Inflammatory macrophage treated with lipopolysaccharide for 4 hours (primary cell): Measurements from ENCODE around the gene SLC9A9.
"Not testable (repeated sequence)": the region's sequence is repeated elsewhere in the genome, so short reads cannot be mapped to it uniquely, and the experiment has no call there.

ENCODE experiments used
- DNase-seq: peaks from one replicate; pipeline ENCODE4 v3.0.0-alpha.2; 2020

The SLC9A9 gene

GRCh38 chr3:143753006-143753405, 95.3 kb downstream of the SLC9A9 start:
- no peak for DNase-seq

- peak; percentile 4 for DNase-seq
Measured at GRCh38 chr3:143751643-143752178, 96.6 kb downstream of the SLC9A9 start.

- no peak for DNase-seq
Measured at GRCh38 chr3:143750841-143751240, 97.4 kb downstream of the SLC9A9 start.

- DNase-seq, result no peak
Measured at GRCh38 chr3:143749926-143750325, 98.3 kb downstream of the SLC9A9 start.

GRCh38 chr3:143737065-143737464, 111.2 kb downstream of the SLC9A9 start:
- no peak for DNase-seq

- DNase-seq, result no peak
Measured at GRCh38 chr3:143736205-143736997, 111.9 kb downstream of the SLC9A9 start.

- no peak for DNase-seq
Measured at GRCh38 chr3:143731776-143732175, 116.5 kb downstream of the SLC9A9 start.

- DNase-seq, result no peak
Measured at GRCh38 chr3:143731320-143731719, 116.9 kb downstream of the SLC9A9 start.

GRCh38 chr3:143727391-143727790, 120.9 kb downstream of the SLC9A9 start:
- DNase-seq, result no peak

GRCh38 chr3:143726727-143727126, 121.5 kb downstream of the SLC9A9 start:
- no peak for DNase-seq

GRCh38 chr3:143720381-143720780, 127.9 kb downstream of the SLC9A9 start:
- DNase-seq, result no peak

GRCh38 chr3:143718463-143718862, 129.8 kb downstream of the SLC9A9 start:
- DNase-seq, result no peak

GRCh38 chr3:143716731-143717130, 131.5 kb downstream of the SLC9A9 start:
- no peak for DNase-seq

GRCh38 chr3:143712522-143712921, 135.7 kb downstream of the SLC9A9 start:
- DNase-seq, result no peak

- DNase-seq, result no peak
Measured at GRCh38 chr3:143707848-143708247, 140.4 kb downstream of the SLC9A9 start.

- no peak for DNase-seq
Measured at GRCh38 chr3:143700431-143700975, 147.8 kb downstream of the SLC9A9 start.

- DNase-seq, result no peak
Measured at GRCh38 chr3:143699424-143699823, 148.8 kb downstream of the SLC9A9 start.

- no peak for DNase-seq
Measured at GRCh38 chr3:143698682-143699303, 149.5 kb downstream of the SLC9A9 start.

- DNase-seq, result no peak
Measured at GRCh38 chr3:143697975-143698374, 150.3 kb downstream of the SLC9A9 start.

GRCh38 chr3:143695333-143695732, 152.9 kb downstream of the SLC9A9 start:
- not testable (repeated sequence) for DNase-seq

GRCh38 chr3:143693506-143693905, 154.8 kb downstream of the SLC9A9 start:
- DNase-seq, result no peak

- DNase-seq, result no peak
Measured at GRCh38 chr3:143686638-143687197, 161.6 kb downstream of the SLC9A9 start.

- DNase-seq, result no peak
Measured at GRCh38 chr3:143685491-143685890, 162.8 kb downstream of the SLC9A9 start.

GRCh38 chr3:143677430-143677829, 170.8 kb downstream of the SLC9A9 start:
- DNase-seq, result no peak
